Fibroblast of lung (primary cell): ENCODE measurements around the gene CRACDL.

Experiments
- CTCF ChIP-seq, 2 donors: IDR thresholded peaks in 1 of 2; conservative IDR thresholded peaks in 1 of 2; 1 replicate in 1 of 2; 2 replicates in 1 of 2; pipeline ENCODE4 v1.5.1; 2011 to 2012; ENCODE audit warnings: low read length in 2 of 2, control low read depth in 1 of 2, inconsistent platforms in 1 of 2, low read depth in 1 of 2, mild to moderate bottlenecking in 1 of 2
- EZH2 ChIP-seq: IDR thresholded peaks from 2 replicates; pipeline ENCODE4 v1.5.1; 2012; ENCODE audit warnings: low read length, control low read depth, mild to moderate bottlenecking; ENCODE audit errors: missing control alignments

GRCh38 chr2:98907966-98908905, 27.8 kb downstream of the CRACDL start:
- TF ChIP-seq CTCF (conservative IDR thresholded peaks at IDR 0.05 in 1 of 2, IDR thresholded peaks at IDR 0.05 in 1 of 2; ENCODE audit: low read depth in 1 of 2, low read length in 2 of 2), result no peak
- TF ChIP-seq EZH2, result no peak
